Suprapubic skin (tissue), 4 donors: ENCODE results near the gene CAV1. TPM values are rescaled to one million over a fixed set of nuclear protein-coding genes. Genes with fewer than 3 reads are reported as not detected.

Experiments used
- DNase-seq, 2 donors: peaks; one replicate each; pipeline ENCODE4 v3.0.0-alpha.2; 2019; ENCODE audit warnings: low spot score in 2 of 2
- H3K27ac ChIP-seq: fragments of 200-600 bp; sonication (generic); one replicate; pipeline ENCODE4 v1.5.1; 2019
- H3K27me3 ChIP-seq: fragments of 200-600 bp; sonication (generic); one replicate; pipeline ENCODE4 v1.5.1; 2019
- H3K36me3 ChIP-seq: fragments of 200-600 bp; sonication (generic); one replicate; pipeline ENCODE4 v1.5.1; 2019
- H3K4me1 ChIP-seq: fragments of 200-600 bp; sonication (generic); one replicate; pipeline ENCODE4 v1.5.1; 2019
- H3K4me3 ChIP-seq: fragments of 200-600 bp; sonication (generic); one replicate; pipeline ENCODE4 v1.5.1; 2019; ENCODE audit warnings: mild to moderate bottlenecking
- H3K9me3 ChIP-seq: fragments of 200-600 bp; sonication (generic); one replicate; pipeline ENCODE4 v1.5.1; 2019
- CTCF ChIP-seq, 2 donors: fragments of 200-600 bp in 1 of 2; fragments of 450-650 bp in 1 of 2; sonication (generic) in 1 of 2; IDR thresholded peaks; one replicate each; pipeline ENCODE4 v1.5.1; 2016 to 2019; ENCODE audit warnings: antibody characterized with exemption in 2 of 2, mild to moderate bottlenecking in 1 of 2, moderate library complexity in 1 of 2
- EP300 ChIP-seq: sonication (generic); formaldehyde crosslinking; IDR thresholded peaks from one replicate; pipeline ENCODE4 v1.6.1; 2017; ENCODE audit warnings: antibody characterized with exemption
- POLR2A ChIP-seq, 2 donors: fragments of 450-650 bp; IDR thresholded peaks; one replicate each; pipeline ENCODE4 v1.6.1; 2017; ENCODE audit warnings: antibody characterized with exemption in 2 of 2, mild to moderate bottlenecking in 2 of 2, moderate library complexity in 2 of 2
- POLR2AphosphoS5 ChIP-seq, 3 donors: sonication (generic); formaldehyde crosslinking; IDR thresholded peaks; one replicate each; pipeline ENCODE4 v1.6.1; 2017; ENCODE audit warnings: antibody characterized with exemption in 3 of 3
- WGBS: methylation state at CpG from one replicate; pipeline ENCODE4 v1.1.5; 2018; 5-methylcytosine and 5-hydroxymethylcytosine counted together
- total RNA-seq, 4 donors: library from RNA; depleted of rRNA; stranded (reverse); fragments of >200 nt; gene quantifications; one replicate each; pipeline ENCODE4 v1.1.0, GENCODE V29; 2016

Gene CAV1
- total RNA-seq, 4 donors from 2014 or later = 123 to 215 (median 187) TPM

DNA sequence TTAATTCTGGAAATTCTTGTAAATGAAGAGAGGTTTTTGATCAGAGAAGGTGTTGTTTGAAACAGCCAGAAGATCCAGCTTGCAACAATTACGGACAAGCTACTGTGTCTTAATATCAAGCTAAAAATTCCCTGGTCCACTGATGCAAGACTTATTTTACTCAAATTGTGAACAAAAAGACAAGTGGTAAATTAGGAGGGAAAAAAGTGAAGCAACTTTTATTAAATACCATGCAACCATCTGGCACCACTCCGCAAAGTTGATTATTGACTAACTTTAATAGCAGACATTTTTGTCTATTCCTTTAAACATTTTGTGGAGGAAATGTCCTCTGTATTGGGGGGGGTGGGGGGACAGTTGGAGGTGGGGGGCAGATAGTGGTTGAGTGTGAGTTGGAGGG lies 30.4 kb upstream of the CAV1 start:
- TF ChIP-seq POLR2A (IDR thresholded peaks at IDR 0.05) (no peak), EP300 (no peak), POLR2AphosphoS5 (IDR thresholded peaks at IDR 0.05) (no peak), CTCF (IDR thresholded peaks at IDR 0.05) (no peak)
- no peaks in the 10 kb centered on the region for H3K27me3 ChIP-seq
- WGBS = 93% methylated on average over 2 of the region's 2 CpGs
- no peaks in the 10 kb centered on the region for H3K36me3 ChIP-seq
- H3K4me1 ChIP-seq = peaks cover 5% of the 10 kb centered on the region
- H3K4me3 ChIP-seq = no peak overlapping the region
- no peak overlapping the region for H3K27ac ChIP-seq
- DNase-seq = no peak
- no peaks in the 10 kb centered on the region for H3K9me3 ChIP-seq

- peaks cover 14% of the 10 kb centered on the region for H3K4me1 ChIP-seq
- no peak for TF ChIP-seq POLR2AphosphoS5 (IDR thresholded peaks at IDR 0.05)
- TF ChIP-seq EP300 = no peak
- no peak for TF ChIP-seq CTCF (IDR thresholded peaks at IDR 0.05)
- TF ChIP-seq POLR2A (IDR thresholded peaks at IDR 0.05) = no peak
- no peak for DNase-seq
- no peaks in the 10 kb centered on the region for H3K9me3 ChIP-seq
- no peak overlapping the region for H3K4me3 ChIP-seq
- 93% methylated on average over 1 of the region's 1 CpG for WGBS
- H3K36me3 ChIP-seq = no peaks in the 10 kb centered on the region
- H3K27ac ChIP-seq = no peak overlapping the region
- no peaks in the 10 kb centered on the region for H3K27me3 ChIP-seq
These were observed 29.1 kb upstream of the CAV1 start for GRCh38 chr7:116495736-116496135.

GRCh38 chr7:116496653-116497052 lies 28.2 kb upstream of the CAV1 start:
- no peak for TF ChIP-seq POLR2A (IDR thresholded peaks at IDR 0.05)
- TF ChIP-seq POLR2AphosphoS5 (IDR thresholded peaks at IDR 0.05) = no peak
- TF ChIP-seq CTCF (IDR thresholded peaks at IDR 0.05) = no peak
- TF ChIP-seq EP300 = no peak
- no peak overlapping the region for H3K27ac ChIP-seq

DNA sequence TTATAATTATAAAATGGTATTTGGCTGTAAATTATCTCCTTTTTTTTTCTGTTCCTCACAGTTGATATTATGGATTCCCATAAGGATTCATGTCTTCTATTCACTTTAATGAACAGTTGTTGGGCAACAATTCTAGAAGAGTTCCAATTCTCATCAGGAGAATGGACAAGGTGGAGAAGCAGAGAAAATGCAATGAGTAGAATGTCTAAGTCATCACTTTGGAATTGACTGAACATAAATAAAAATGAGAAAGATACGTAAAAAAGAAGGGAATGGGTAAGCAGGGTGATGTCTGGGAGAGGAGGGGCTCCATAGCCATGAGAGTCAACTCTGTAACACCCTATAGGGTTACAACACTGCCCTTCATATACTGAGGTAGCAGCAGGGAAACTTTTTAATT lies 27.1 kb upstream of the CAV1 start:
- Histone ChIP-seq H3K27me3 (no peaks in the 10 kb centered on the region), H3K27ac (no peak overlapping the region), H3K4me3 (no peak overlapping the region), H3K4me1 (peaks cover 33% of the 10 kb centered on the region), H3K36me3 (no peaks in the 10 kb centered on the region), H3K9me3 (no peaks in the 10 kb centered on the region)
- WGBS = 82% methylated on average over 1 of the region's 1 CpG
- no peak for TF ChIP-seq EP300
- TF ChIP-seq POLR2AphosphoS5 (IDR thresholded peaks at IDR 0.05) = no peak
- no peak for TF ChIP-seq CTCF (IDR thresholded peaks at IDR 0.05)
- TF ChIP-seq POLR2A (IDR thresholded peaks at IDR 0.05) = no peak
- DNase-seq = no peak

More at GRCh38 chr7:116496653-116497052, 28.2 kb upstream of the CAV1 start:
- Histone ChIP-seq H3K4me1 (peaks cover 23% of the 10 kb centered on the region), H3K27me3 (no peaks in the 10 kb centered on the region), H3K9me3 (no peaks in the 10 kb centered on the region), H3K36me3 (no peaks in the 10 kb centered on the region), H3K4me3 (no peak overlapping the region)
- no peak for DNase-seq
- 97% methylated on average over 6 of the region's 6 CpGs for WGBS

- H3K4me1 ChIP-seq = peaks cover 40% of the 10 kb centered on the region
- H3K9me3 ChIP-seq = no peaks in the 10 kb centered on the region
- H3K27me3 ChIP-seq = no peaks in the 10 kb centered on the region
- DNase-seq = peak; percentile 80 to 83
- 10% methylated on average over 1 of the region's 86 CpGs for WGBS
- peak within 1 kb of the TSS; percentile 99 for H3K27ac ChIP-seq
- no peak for TF ChIP-seq EP300
- no peak for TF ChIP-seq POLR2A (IDR thresholded peaks at IDR 0.05)
- peak in 2 of 3 donors; percentile 21 to 75 for TF ChIP-seq POLR2AphosphoS5 (IDR thresholded peaks at IDR 0.05)
- no peaks in the 10 kb centered on the region for H3K36me3 ChIP-seq
- peak within 1 kb of the TSS; percentile 89 for H3K4me3 ChIP-seq
These were observed 25.4 kb upstream of the CAV1 start, which contains the start of gene CAV2 for GRCh38 chr7:116499168-116500077. Gene CAV2 (plus strand): TSS chr7:116499738. CDS start chr7:116499782, 44 bp downstream.
